Hepatocyte (in vitro differentiated cells): ENCODE data around the gene OIT3. TPM values are rescaled to one million over a fixed set of nuclear protein-coding genes. Genes with fewer than 3 reads are reported as not detected.

Experiments
- DNase-seq: peaks from one replicate; pipeline ENCODE4 v3.0.0-alpha.2; 2016; ENCODE audit warnings: low spot score
- H2AFZ ChIP-seq: fragments of 200-600 bp; sonication (generic); 2 replicates; pipeline ENCODE4 v1.6.0; 2016; ENCODE audit warnings: antibody characterized with exemption, mild to moderate bottlenecking
- H3K27ac ChIP-seq: fragments of 200-600 bp; sonication (generic); 2 replicates; pipeline ENCODE4 v1.5.1; 2016; ENCODE audit warnings: mild to moderate bottlenecking
- H3K27me3 ChIP-seq: fragments of 200-600 bp; sonication (generic); 2 replicates; pipeline ENCODE4 v1.6.1; 2016
- H3K36me3 ChIP-seq: fragments of 200-600 bp; sonication (generic); replicated peaks from 2 replicates; pipeline ENCODE4 v1.5.1; 2016; ENCODE audit warnings: low read depth; ENCODE audit not compliant: insufficient read depth
- H3K4me1 ChIP-seq: fragments of 200-600 bp; sonication (generic); 2 replicates; pipeline ENCODE4 v1.5.1; 2016; ENCODE audit warnings: mild to moderate bottlenecking, moderate library complexity; ENCODE audit not compliant: insufficient read depth
- H3K4me2 ChIP-seq: fragments of 200-600 bp; sonication (generic); 2 replicates; pipeline ENCODE4 v1.6.0; 2016
- H3K4me3 ChIP-seq: fragments of 200-600 bp; sonication (generic); 2 replicates; pipeline ENCODE4 v1.5.1; 2016; ENCODE audit warnings: mild to moderate bottlenecking
- H3K79me2 ChIP-seq: fragments of 200-600 bp; sonication (generic); 2 replicates; pipeline ENCODE4 v1.6.0; 2017; ENCODE audit warnings: mild to moderate bottlenecking
- H3K9me2 ChIP-seq: fragments of 200-600 bp; sonication (generic); replicated peaks from 2 replicates; pipeline ENCODE4 v1.6.0; 2017; ENCODE audit warnings: mild to moderate bottlenecking; ENCODE audit not compliant: insufficient read depth
- H3K9me3 ChIP-seq: fragments of 200-600 bp; sonication (generic); 2 replicates; pipeline ENCODE4 v1.5.1; 2016; ENCODE audit warnings: low read depth, mild to moderate bottlenecking
- H4K20me1 ChIP-seq: fragments of 200-600 bp; sonication (generic); 2 replicates; pipeline ENCODE4 v1.6.0; 2016; ENCODE audit warnings: mild to moderate bottlenecking; ENCODE audit not compliant: insufficient read depth, poor library complexity, severe bottlenecking
- CTCF ChIP-seq: fragments of 200-600 bp; sonication (generic); IDR thresholded peaks from 2 replicates; pipeline ENCODE4 v1.5.1; 2016; ENCODE audit warnings: antibody characterized with exemption, mild to moderate bottlenecking; ENCODE audit not compliant: poor library complexity
- EZH2 ChIP-seq: fragments of 200-600 bp; sonication (generic); IDR thresholded peaks from 2 replicates; pipeline ENCODE4 v1.6.1; 2016; ENCODE audit warnings: antibody characterized with exemption, mild to moderate bottlenecking, borderline replicate concordance
- EZH2phosphoT487 ChIP-seq: fragments of 200-600 bp; sonication (generic); IDR thresholded peaks from one replicate; pipeline ENCODE4 v1.6.1; 2018; ENCODE audit warnings: antibody characterized with exemption, mild to moderate bottlenecking, low read depth, moderate library complexity; ENCODE audit not compliant: unreplicated experiment, severe bottlenecking
- WGBS: methylation state at CpG from one replicate; pipeline ENCODE4 v1.1.6; 2016; ENCODE audit warnings: low lambda C conversion rate; ENCODE audit errors: missing lambda C conversion rate; 5-methylcytosine and 5-hydroxymethylcytosine counted together
- polyA plus RNA-seq: library from polyadenylated mRNA; unstranded; fragments of >200 nt; fragmentation: Nextera tagmentation; extraction: Ambion mirVana; gene quantifications from 2 replicates; pipeline ENCODE4 v1.2.1, GENCODE V29; 2016
- total RNA-seq: library from RNA; depleted of rRNA; stranded (reverse); fragments of >200 nt; gene quantifications from 2 replicates; pipeline ENCODE4 v1.2.3, GENCODE V29; 2014

OIT3 gene
- total and polyA plus RNA-seq, 2 experiments from 2014 or later = 0.88 TPM; not detected in 1

GRCh38 chr10:72851509-72851908 lies 42.0 kb upstream of the OIT3 start:
- TF ChIP-seq CTCF (no peak), EZH2 (no peak), EZH2phosphoT487 (no peak)
- Histone ChIP-seq H3K4me3 (no peak overlapping the region), H2AFZ (no peak overlapping the region), H3K79me2 (no peaks in the 10 kb centered on the region), H3K36me3 (no peaks in the 10 kb centered on the region), H3K9me2 (no peaks in the 10 kb centered on the region), H3K27ac (no peak overlapping the region), H4K20me1 (no peaks in the 10 kb centered on the region), H3K27me3 (no peaks in the 10 kb centered on the region), H3K9me3 (no peaks in the 10 kb centered on the region), H3K4me2 (no peak overlapping the region), H3K4me1 (no peaks in the 10 kb centered on the region)
- 96% methylated on average over 1 of the region's 1 CpG for WGBS
- DNase-seq = no peak

GRCh38 chr10:72852508-72852907 lies 41.0 kb upstream of the OIT3 start:
- H3K4me1 ChIP-seq = no peaks in the 10 kb centered on the region
- no peak overlapping the region for H3K4me2 ChIP-seq
- no peaks in the 10 kb centered on the region for H3K9me3 ChIP-seq
- no peak for DNase-seq
- no peaks in the 10 kb centered on the region for H3K9me2 ChIP-seq
- no peak overlapping the region for H3K4me3 ChIP-seq
- H2AFZ ChIP-seq = no peak overlapping the region
- H3K27me3 ChIP-seq = no peaks in the 10 kb centered on the region
- no peaks in the 10 kb centered on the region for H4K20me1 ChIP-seq
- H3K36me3 ChIP-seq = no peaks in the 10 kb centered on the region
- no peak overlapping the region for H3K27ac ChIP-seq
- WGBS = 94% methylated on average over 2 of the region's 2 CpGs
- TF ChIP-seq EZH2 = no peak
- no peak for TF ChIP-seq CTCF
- no peak for TF ChIP-seq EZH2phosphoT487
- no peaks in the 10 kb centered on the region for H3K79me2 ChIP-seq

- Histone ChIP-seq H3K27ac (no peak overlapping the region), H3K36me3 (no peaks in the 10 kb centered on the region), H2AFZ (no peak overlapping the region), H3K27me3 (no peaks in the 10 kb centered on the region), H3K4me1 (no peaks in the 10 kb centered on the region), H4K20me1 (no peaks in the 10 kb centered on the region), H3K4me3 (no peak overlapping the region), H3K79me2 (no peaks in the 10 kb centered on the region), H3K4me2 (no peak overlapping the region), H3K9me3 (no peaks in the 10 kb centered on the region), H3K9me2 (no peaks in the 10 kb centered on the region)
- DNase-seq = no peak
- TF ChIP-seq EZH2 = no peak
- no peak for TF ChIP-seq CTCF
- TF ChIP-seq EZH2phosphoT487 = no peak
Measured at GRCh38 chr10:72855129-72855528, 38.4 kb upstream of the OIT3 start.

GRCh38 chr10:72855790-72856189 lies 37.7 kb upstream of the OIT3 start:
- H3K36me3 ChIP-seq = no peaks in the 10 kb centered on the region
- no peak for DNase-seq
- no peak overlapping the region for H3K27ac ChIP-seq
- H3K4me1 ChIP-seq = no peaks in the 10 kb centered on the region
- H2AFZ ChIP-seq = no peak overlapping the region
- no peaks in the 10 kb centered on the region for H4K20me1 ChIP-seq
- no peak overlapping the region for H3K4me3 ChIP-seq
- no peak for TF ChIP-seq CTCF
- no peak for TF ChIP-seq EZH2
- TF ChIP-seq EZH2phosphoT487 = no peak
- H3K27me3 ChIP-seq = no peaks in the 10 kb centered on the region
- no peaks in the 10 kb centered on the region for H3K9me3 ChIP-seq
- WGBS = 95% methylated on average over 2 of the region's 2 CpGs
- no peak overlapping the region for H3K4me2 ChIP-seq
- no peaks in the 10 kb centered on the region for H3K79me2 ChIP-seq
- H3K9me2 ChIP-seq = no peaks in the 10 kb centered on the region
